Body of pancreas (tissue), 4 donors: ENCODE measurements around the gene OR5K1. TPM values are rescaled to one million over a fixed set of nuclear protein-coding genes. Genes with fewer than 3 reads are reported as not detected.

ENCODE experiments used
- ATAC-seq: fragments of 150-250 bp; one replicate; pipeline ENCODE4 v1.9.1; 2016
- DNase-seq, 4 donors: peaks; one replicate each; pipeline ENCODE4 v3.0.0-alpha.2; 2019
- H3K27ac ChIP-seq, 4 donors: fragments of 200-600 bp; sonication (generic); 1 replicate in 3 of 4; 2 replicates in 1 of 4; pipeline versions ENCODE4 v1.5.1 to v1.6.1; 2016 to 2019; ENCODE audit warnings: mild to moderate bottlenecking in 1 of 4, mixed read lengths in 1 of 4, moderate library complexity in 1 of 4
- H3K27me3 ChIP-seq, 2 donors: fragments of 200-600 bp; sonication (generic); one replicate each; pipeline ENCODE4 v1.6.0; 2016; ENCODE audit warnings: mild to moderate bottlenecking in 1 of 2
- H3K36me3 ChIP-seq, 2 donors: fragments of 200-600 bp; sonication (generic); replicated peaks in 1 of 2; 2 replicates each; pipeline ENCODE4 v1.5.1; 2016; ENCODE audit warnings: low read depth in 2 of 2; ENCODE audit not compliant: insufficient read depth in 1 of 2
- H3K4me1 ChIP-seq: fragments of 200-600 bp; sonication (generic); one replicate; pipeline ENCODE4 v1.6.0; 2016
- H3K4me3 ChIP-seq, 2 donors: fragments of 200-600 bp; sonication (generic); 1 replicate in 1 of 2; 2 replicates in 1 of 2; pipeline ENCODE4 v1.5.1; 2016 to 2019
- H3K9me3 ChIP-seq, 3 donors: fragments of 200-600 bp; sonication (generic); 1 replicate in 2 of 3; 2 replicates in 1 of 3; pipeline ENCODE4 v1.5.1; 2016
- POLR2A ChIP-seq, 3 donors: fragments of 450-650 bp; IDR thresholded peaks; one replicate each; pipeline ENCODE4 v1.6.1; 2016; ENCODE audit warnings: antibody characterized with exemption in 3 of 3, mild to moderate bottlenecking in 2 of 3
- WGBS, 2 donors: methylation state at CpG; one replicate each; pipeline ENCODE4 v1.1.5; 2017; 5-methylcytosine and 5-hydroxymethylcytosine counted together
- intact Hi-C: fragments of 100-400 bp; cut with DNase I; formaldehyde crosslinking; loops from one replicate; pipeline ENCODE4 v1.15.1; 2023
- total RNA-seq, 2 donors: library from RNA; depleted of rRNA; stranded (reverse); fragments of >200 nt; gene quantifications; one replicate each; pipeline ENCODE4 v1.1.0, GENCODE V29; 2016
- TF ChIP-seq, protein P1 (sequence below), 7 experiments: fragments of 450-650 bp in 4 of 7; fragments of 200-600 bp in 3 of 7; sonication (generic) in 3 of 7; IDR thresholded peaks; one replicate each; pipeline ENCODE4 v1.5.1; 2016 to 2019; ENCODE audit warnings: antibody characterized with exemption in 7 of 7

The OR5K1 gene
- total RNA-seq, 2 donors from 2014 or later: not detected

DNA sequence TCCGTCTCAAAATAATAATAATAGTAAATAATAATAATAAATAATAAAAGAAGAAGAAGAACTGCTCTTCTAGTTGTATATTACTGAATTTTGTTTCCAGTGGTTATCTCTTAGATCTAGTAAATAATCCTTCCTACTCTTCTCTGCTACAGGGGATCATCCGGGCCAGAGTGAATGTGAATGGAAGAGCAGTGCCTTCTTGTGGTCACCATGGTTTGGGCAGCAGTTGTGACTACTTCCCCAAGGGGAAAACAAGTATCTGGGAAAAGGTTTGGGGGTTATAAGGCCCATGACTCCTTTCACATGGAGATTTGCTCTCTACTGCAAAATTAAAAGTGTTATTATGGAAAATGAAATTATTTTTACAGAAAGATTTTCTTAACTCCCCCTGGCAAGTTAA lies 5.5 kb upstream of the OR5K1 start:
- Histone ChIP-seq H3K4me1 (no peaks in the 10 kb centered on the region), H3K27me3 (no peaks in the 10 kb centered on the region), H3K9me3 (no peaks in the 10 kb centered on the region), H3K27ac (no peak overlapping the region), H3K36me3 (no peaks in the 10 kb centered on the region), H3K4me3 (no peak overlapping the region)
- 74 to 79% methylated on average over 2 of the region's 2 CpGs for WGBS, 2 donors
- intact Hi-C loops: no loop called here
- no peak for TF ChIP-seq POLR2A (IDR thresholded peaks at IDR 0.05)
- TF ChIP-seq, protein P1, sequence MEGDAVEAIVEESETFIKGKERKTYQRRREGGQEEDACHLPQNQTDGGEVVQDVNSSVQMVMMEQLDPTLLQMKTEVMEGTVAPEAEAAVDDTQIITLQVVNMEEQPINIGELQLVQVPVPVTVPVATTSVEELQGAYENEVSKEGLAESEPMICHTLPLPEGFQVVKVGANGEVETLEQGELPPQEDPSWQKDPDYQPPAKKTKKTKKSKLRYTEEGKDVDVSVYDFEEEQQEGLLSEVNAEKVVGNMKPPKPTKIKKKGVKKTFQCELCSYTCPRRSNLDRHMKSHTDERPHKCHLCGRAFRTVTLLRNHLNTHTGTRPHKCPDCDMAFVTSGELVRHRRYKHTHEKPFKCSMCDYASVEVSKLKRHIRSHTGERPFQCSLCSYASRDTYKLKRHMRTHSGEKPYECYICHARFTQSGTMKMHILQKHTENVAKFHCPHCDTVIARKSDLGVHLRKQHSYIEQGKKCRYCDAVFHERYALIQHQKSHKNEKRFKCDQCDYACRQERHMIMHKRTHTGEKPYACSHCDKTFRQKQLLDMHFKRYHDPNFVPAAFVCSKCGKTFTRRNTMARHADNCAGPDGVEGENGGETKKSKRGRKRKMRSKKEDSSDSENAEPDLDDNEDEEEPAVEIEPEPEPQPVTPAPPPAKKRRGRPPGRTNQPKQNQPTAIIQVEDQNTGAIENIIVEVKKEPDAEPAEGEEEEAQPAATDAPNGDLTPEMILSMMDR (IDR thresholded peaks at IDR 0.05): no peak
- ATAC-seq (no peak), DNase-seq (no peak)

DNA sequence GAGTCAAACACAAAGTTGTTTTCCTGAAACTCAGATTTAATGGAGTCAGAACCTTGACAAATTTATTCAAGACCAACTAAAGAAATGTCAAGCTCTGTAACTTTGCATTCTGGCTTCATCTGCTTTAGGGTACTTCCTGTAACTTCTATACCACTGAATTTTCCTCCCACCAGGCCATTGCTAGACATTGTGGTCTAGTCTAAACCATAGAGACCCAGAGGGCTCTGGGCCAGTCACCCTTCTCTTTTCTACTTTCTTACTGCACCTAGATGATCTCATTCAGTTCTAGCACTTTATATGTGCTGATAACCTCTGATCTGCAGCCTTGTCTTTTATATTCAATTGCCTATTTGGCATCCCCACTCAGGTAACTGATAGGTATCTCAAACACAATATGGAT lies 2.8 kb upstream of the OR5K1 start:
- TF ChIP-seq POLR2A (IDR thresholded peaks at IDR 0.05): no peak
- TF ChIP-seq, protein P1 (IDR thresholded peaks at IDR 0.05): no peak
- H3K9me3 ChIP-seq: no peaks in the 10 kb centered on the region
- no peak for DNase-seq
- H3K36me3 ChIP-seq: no peaks in the 10 kb centered on the region
- H3K4me1 ChIP-seq: no peaks in the 10 kb centered on the region
- ATAC-seq: no peak
- H3K27ac ChIP-seq: no peak overlapping the region
- intact Hi-C loops: no loop called here
- H3K4me3 ChIP-seq: no peak overlapping the region
- no peaks in the 10 kb centered on the region for H3K27me3 ChIP-seq

DNA sequence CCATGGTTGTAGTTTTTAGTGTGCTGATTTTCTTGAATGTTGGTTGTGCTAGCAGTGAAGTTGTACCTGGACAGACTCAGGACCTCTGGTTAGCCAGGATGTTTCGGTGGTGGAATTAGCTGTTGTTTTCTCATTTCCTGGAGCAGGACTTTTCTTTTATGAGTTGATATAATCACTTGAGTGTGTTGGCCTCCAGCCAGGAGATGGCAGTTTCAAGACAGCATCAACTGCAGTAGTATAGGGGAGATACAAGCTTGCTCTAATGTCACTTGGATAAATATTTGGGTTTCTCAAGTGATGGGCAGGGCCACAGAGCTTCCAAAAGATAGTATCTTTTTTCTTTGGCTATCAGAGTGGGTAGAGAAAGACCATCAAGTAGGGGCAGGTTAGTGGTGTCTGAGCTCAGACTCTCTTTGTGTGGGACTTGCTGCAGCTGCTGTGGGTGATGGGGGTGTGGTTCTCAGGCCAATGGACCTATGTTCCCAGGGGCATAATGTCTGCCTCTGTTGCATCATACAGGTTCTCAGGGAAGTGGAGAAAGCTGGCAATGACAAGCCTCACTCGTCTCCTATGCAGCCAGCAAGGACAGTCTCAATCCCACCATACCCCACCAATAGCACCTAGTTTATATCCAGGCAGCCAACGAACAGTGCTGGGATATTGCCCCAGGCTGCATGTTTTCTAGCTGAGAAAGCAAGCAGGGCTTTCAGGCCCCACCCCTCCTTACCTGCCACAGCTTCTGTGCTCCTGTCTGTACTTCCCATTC lies 19.9 kb downstream of the OR5K1 start:
- Histone ChIP-seq H3K27me3 (no peaks in the 10 kb centered on the region), H3K4me1 (no peaks in the 10 kb centered on the region), H3K9me3 (peaks cover 0 to 17% (median 0%) of the 10 kb centered on the region in 3 donors), H3K4me3 (no peak overlapping the region), H3K36me3 (no peaks in the 10 kb centered on the region), H3K27ac (no peak overlapping the region)
- no peak for DNase-seq
- WGBS, 2 donors: 42 to 57% methylated on average over 3 of the region's 3 CpGs
- intact Hi-C loops: no loop called here
- no peak for ATAC-seq
- no peak for TF ChIP-seq POLR2A (IDR thresholded peaks at IDR 0.05)
- TF ChIP-seq, protein P1 (IDR thresholded peaks at IDR 0.05): no peak

DNA sequence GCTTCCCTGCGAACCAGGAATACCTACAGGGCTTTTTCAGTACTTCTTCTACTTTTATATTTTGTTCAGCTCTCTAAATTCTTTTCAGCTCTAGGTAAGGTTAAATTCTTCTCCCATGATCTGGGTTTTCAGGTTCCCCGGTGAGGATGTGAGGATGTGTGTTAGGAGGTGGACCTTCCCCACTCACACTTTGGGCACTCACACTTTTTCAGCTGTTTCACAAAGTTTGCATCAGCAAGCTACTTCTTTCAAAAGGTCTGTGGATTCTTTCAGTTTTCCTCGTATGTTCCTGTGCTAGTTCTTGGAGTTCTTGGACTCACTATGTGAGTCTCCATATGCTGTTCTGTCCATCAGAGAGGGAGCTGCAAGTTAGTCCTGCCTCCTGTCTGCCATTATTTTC lies 20.6 kb downstream of the OR5K1 start:
- Histone ChIP-seq H3K27ac (no peak overlapping the region), H3K4me3 (no peak overlapping the region), H3K27me3 (no peaks in the 10 kb centered on the region), H3K4me1 (no peaks in the 10 kb centered on the region), H3K9me3 (peaks cover 0 to 13% (median 0%) of the 10 kb centered on the region in 3 donors), H3K36me3 (no peaks in the 10 kb centered on the region)
- 59 to 74% methylated on average over 3 of the region's 3 CpGs for WGBS, 2 donors
- intact Hi-C loops: no loop called here
- TF ChIP-seq POLR2A (IDR thresholded peaks at IDR 0.05): no peak
- TF ChIP-seq, protein P1 (IDR thresholded peaks at IDR 0.05): no peak
- ATAC-seq (no peak), DNase-seq (no peak)

DNA sequence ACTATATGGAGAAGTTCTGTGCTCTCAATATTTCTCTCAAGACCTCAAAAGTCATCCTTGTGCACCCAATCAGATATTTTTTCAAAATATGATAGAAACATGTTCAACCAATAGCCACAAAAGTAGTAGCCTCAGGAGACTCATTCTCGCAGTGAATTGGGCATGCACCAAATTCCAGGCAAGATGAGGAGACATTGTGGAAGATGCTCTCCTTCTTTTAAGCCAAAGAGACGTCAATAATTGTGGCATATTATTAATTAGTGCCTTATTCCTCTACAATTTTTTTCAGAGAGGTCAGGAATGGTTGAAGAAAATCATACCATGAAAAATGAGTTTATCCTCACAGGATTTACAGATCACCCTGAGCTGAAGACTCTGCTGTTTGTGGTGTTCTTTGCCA lies 34.4 kb downstream of the OR5K1 start, which contains the start of gene OR5K2:
TSS of gene OR5K2 (plus strand) at position 301 of the 400 bp plus-strand sequence. CDS start at position 301, 0 bp downstream.
- Histone ChIP-seq H3K27me3 (no peaks in the 10 kb centered on the region), H3K27ac (no peak within 1 kb of the TSS), H3K9me3 (no peaks in the 10 kb centered on the region), H3K4me3 (no peak within 1 kb of the TSS), H3K4me1 (no peaks in the 10 kb centered on the region), H3K36me3 (no peaks in the 10 kb centered on the region)
- no peak for DNase-seq
- ATAC-seq: no peak
- 57 to 59% methylated on average over 2 of the region's 2 CpGs for WGBS, 2 donors
- TF ChIP-seq, protein P1 (IDR thresholded peaks at IDR 0.05): no peak
- no peak for TF ChIP-seq POLR2A (IDR thresholded peaks at IDR 0.05)
- intact Hi-C loops: no loop called here
